ENCODE measurements around the gene PCBD2. TPM values are rescaled to one million over a fixed set of nuclear protein-coding genes. Genes with fewer than 3 reads are reported as not detected.

The PCBD2 gene
- polyA plus RNA-seq, 3 donors: 9.0 to 12.6 (median 9.0) TPM

DNA sequence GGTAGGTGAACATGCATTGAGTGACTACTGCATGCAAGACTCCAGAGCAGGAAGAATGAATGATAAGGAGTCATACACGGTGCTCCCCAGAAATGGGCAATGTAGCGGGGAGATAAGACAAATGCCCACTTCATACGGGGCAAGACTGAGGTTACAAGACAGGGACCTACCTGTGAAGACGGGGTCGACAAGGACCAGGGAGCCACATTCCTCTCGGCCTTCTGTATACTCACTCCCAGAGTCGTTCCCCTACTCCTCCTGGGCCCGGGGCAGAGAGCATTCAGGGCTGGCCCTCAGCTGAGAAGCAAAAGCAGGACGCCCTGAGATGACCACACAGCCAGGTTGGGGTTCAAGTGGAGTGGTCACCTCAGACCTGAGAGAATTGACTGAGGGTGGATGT is 102.4 kb downstream of the PCBD2 start:
- 98% methylated on average over 7 of the region's 9 CpGs for WGBS (ENCODE audit: insufficient coverage)
- no peaks in the 10 kb centered on the region for H3K4me1 ChIP-seq (ENCODE audit: control insufficient read depth in 1 of 2, insufficient read depth in 2 of 2, low read length in 2 of 2)
- no peak overlapping the region for H3K4me3 ChIP-seq (replicated peaks in 1 of 3; ENCODE audit: low read depth in 2 of 3, low read length in 3 of 3)
- H2AFZ ChIP-seq (ENCODE audit: insufficient read depth, low read depth, low read length, poor library complexity, severe bottlenecking): no peak overlapping the region
- Mint-ChIP-seq H3K27me3 (ENCODE audit: low read depth in 3 of 3) (peaks cover 0 to 4% (median 2%) of the 10 kb centered on the region in 3 donors), H3K4me3 (no peak overlapping the region), H3K9me3 (peaks cover 0 to 2% (median 0%) of the 10 kb centered on the region in 7 donors), H3K36me3 (no peaks in the 10 kb centered on the region), H3K4me1 (no peaks in the 10 kb centered on the region), H3K27ac (no peak overlapping the region)
- intact Hi-C loops (cut with micrococcal nuclease): no loop called here
- no peaks in the 10 kb centered on the region for H3K9me3 ChIP-seq (replicated peaks in 1 of 2; ENCODE audit: control insufficient read depth in 1 of 2, insufficient read depth in 1 of 2, low read length in 2 of 2)
- H4K20me1 ChIP-seq (ENCODE audit: insufficient read depth, low read length): no peaks in the 10 kb centered on the region
- H3K27ac ChIP-seq (ENCODE audit: low read depth in 1 of 2, low read length in 2 of 2): no peak overlapping the region
- no peaks in the 10 kb centered on the region for H3K27me3 ChIP-seq (ENCODE audit: control insufficient read depth in 2 of 2, insufficient read depth in 2 of 2, low read length in 2 of 2)
- no peak for DNase-seq
- H3K79me2 ChIP-seq (ENCODE audit: insufficient read depth, low read length): no peaks in the 10 kb centered on the region
- no peak overlapping the region for H3K9ac ChIP-seq (ENCODE audit: insufficient read depth, low read length, poor library complexity, severe bottlenecking)
- H3K36me3 ChIP-seq (replicated peaks in 1 of 2; ENCODE audit: control insufficient read depth in 1 of 2, insufficient read depth in 2 of 2, low read length in 2 of 2): no peaks in the 10 kb centered on the region
- TF ChIP-seq, protein P1, sequence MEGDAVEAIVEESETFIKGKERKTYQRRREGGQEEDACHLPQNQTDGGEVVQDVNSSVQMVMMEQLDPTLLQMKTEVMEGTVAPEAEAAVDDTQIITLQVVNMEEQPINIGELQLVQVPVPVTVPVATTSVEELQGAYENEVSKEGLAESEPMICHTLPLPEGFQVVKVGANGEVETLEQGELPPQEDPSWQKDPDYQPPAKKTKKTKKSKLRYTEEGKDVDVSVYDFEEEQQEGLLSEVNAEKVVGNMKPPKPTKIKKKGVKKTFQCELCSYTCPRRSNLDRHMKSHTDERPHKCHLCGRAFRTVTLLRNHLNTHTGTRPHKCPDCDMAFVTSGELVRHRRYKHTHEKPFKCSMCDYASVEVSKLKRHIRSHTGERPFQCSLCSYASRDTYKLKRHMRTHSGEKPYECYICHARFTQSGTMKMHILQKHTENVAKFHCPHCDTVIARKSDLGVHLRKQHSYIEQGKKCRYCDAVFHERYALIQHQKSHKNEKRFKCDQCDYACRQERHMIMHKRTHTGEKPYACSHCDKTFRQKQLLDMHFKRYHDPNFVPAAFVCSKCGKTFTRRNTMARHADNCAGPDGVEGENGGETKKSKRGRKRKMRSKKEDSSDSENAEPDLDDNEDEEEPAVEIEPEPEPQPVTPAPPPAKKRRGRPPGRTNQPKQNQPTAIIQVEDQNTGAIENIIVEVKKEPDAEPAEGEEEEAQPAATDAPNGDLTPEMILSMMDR (IDR thresholded peaks at IDR 0.05): no peak
- no peak overlapping the region for H3K4me2 ChIP-seq (replicated peaks; ENCODE audit: extremely low read depth, low read length, poor library complexity, severe bottlenecking)

- TF ChIP-seq, protein P1 (IDR thresholded peaks at IDR 0.05): no peak
- Histone ChIP-seq H4K20me1 (ENCODE audit: insufficient read depth, low read length) (no peaks in the 10 kb centered on the region), H3K4me1 (ENCODE audit: control insufficient read depth in 1 of 2, insufficient read depth in 2 of 2, low read length in 2 of 2) (no peaks in the 10 kb centered on the region), H3K27ac (ENCODE audit: low read depth in 1 of 2, low read length in 2 of 2) (no peak overlapping the region), H3K9ac (ENCODE audit: insufficient read depth, low read length, poor library complexity, severe bottlenecking) (no peak overlapping the region), H2AFZ (ENCODE audit: insufficient read depth, low read depth, low read length, poor library complexity, severe bottlenecking) (no peak overlapping the region), H3K4me3 (replicated peaks in 1 of 3; ENCODE audit: low read depth in 2 of 3, low read length in 3 of 3) (no peak overlapping the region), H3K27me3 (ENCODE audit: control insufficient read depth in 2 of 2, insufficient read depth in 2 of 2, low read length in 2 of 2) (no peaks in the 10 kb centered on the region), H3K4me2 (replicated peaks; ENCODE audit: extremely low read depth, low read length, poor library complexity, severe bottlenecking) (no peak overlapping the region), H3K36me3 (replicated peaks in 1 of 2; ENCODE audit: control insufficient read depth in 1 of 2, insufficient read depth in 2 of 2, low read length in 2 of 2) (no peaks in the 10 kb centered on the region), H3K79me2 (ENCODE audit: insufficient read depth, low read length) (no peaks in the 10 kb centered on the region), H3K9me3 (replicated peaks in 1 of 2; ENCODE audit: control insufficient read depth in 1 of 2, insufficient read depth in 1 of 2, low read length in 2 of 2) (no peaks in the 10 kb centered on the region)
- Mint-ChIP-seq H3K4me3 (no peak overlapping the region), H3K27me3 (ENCODE audit: low read depth in 3 of 3) (peaks cover 0 to 4% (median 3%) of the 10 kb centered on the region in 3 donors), H3K4me1 (no peaks in the 10 kb centered on the region), H3K9me3 (peaks cover 0 to 2% (median 0%) of the 10 kb centered on the region in 7 donors), H3K27ac (no peak overlapping the region), H3K36me3 (no peaks in the 10 kb centered on the region)
- DNase-seq: no peak
- 85% methylated on average over 7 of the region's 11 CpGs for WGBS (ENCODE audit: insufficient coverage)
- intact Hi-C loops (cut with micrococcal nuclease): no loop called here
These were observed 102.9 kb downstream of the PCBD2 start for GRCh38 chr5:135007749-135008363.

All from CD14-positive monocyte (primary cell).